PFSK-1 (cell line): Measurements from ENCODE around the gene MANEAL.

Source experiments
- POLR2AphosphoS5 ChIP-seq: IDR thresholded peaks from 2 replicates; pipeline ENCODE4 v1.6.1; 2012; ENCODE audit warnings: low read depth, mild to moderate bottlenecking, control low read depth, low read length, moderate library complexity
- TAF1 ChIP-seq: IDR thresholded peaks from 2 replicates; pipeline ENCODE4 v1.6.1; 2012; ENCODE audit warnings: low read length, control low read depth, borderline replicate concordance; ENCODE audit not compliant: insufficient read depth
- TF ChIP-seq, protein P1 (sequence below), 2 experiments: IDR thresholded peaks; 2 replicates each; pipeline versions ENCODE4 v1.6.1 to v1.8.0; 2011 to 2012; ENCODE audit warnings: low read depth in 2 of 2, low read length in 2 of 2, control low read depth in 1 of 2, inconsistent platforms in 1 of 2, mild to moderate bottlenecking in 1 of 2, moderate library complexity in 1 of 2; ENCODE audit not compliant: insufficient read depth in 1 of 2

DNA sequence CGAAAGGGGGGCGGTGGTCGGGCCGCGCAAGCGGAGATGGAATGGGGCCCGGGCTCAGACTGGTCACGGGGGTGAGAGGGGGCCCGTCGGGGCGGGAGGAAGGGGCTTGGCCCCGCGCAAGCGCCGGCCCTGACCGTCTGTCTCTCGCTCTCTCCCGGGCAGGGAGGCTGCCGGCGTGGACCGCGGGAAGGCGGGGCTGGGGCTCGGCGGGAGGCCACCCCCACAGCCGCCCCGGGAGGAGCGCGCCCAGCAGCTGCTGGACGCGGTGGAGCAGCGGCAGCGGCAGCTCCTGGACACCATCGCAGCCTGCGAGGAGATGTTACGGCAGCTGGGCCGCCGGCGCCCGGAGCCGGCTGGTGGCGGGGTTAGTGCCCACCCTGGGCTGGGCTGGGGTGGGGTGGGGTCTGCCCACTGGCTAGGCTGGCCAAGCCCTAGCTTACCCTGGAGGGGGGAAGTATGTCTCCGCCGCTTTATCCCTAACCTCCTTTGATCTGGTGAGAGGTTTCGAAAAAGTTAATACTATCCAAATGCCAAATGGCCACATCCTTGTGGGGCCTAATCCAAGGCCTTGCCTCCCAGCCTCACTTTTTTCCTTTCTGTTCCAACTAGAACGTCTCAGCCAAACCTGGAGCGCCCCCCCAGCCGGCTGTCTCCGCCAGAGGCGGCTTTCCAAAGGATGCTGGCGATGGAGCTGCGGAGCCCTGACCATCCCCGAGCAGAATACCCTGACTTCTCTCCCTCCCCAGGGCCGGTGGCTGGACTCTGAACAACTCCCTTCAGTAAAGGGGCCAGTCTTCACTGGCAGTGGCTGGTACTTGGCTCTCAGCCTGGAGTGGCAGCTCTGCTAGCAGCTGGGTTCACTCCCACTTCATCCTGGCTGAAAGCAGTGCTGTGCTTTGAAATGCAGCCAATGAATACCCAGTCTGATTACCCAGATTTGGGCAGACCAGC is 15.0 kb downstream of the MANEAL start:
- TF ChIP-seq POLR2AphosphoS5 (no peak), TAF1 (no peak)
- TF ChIP-seq, protein P1, sequence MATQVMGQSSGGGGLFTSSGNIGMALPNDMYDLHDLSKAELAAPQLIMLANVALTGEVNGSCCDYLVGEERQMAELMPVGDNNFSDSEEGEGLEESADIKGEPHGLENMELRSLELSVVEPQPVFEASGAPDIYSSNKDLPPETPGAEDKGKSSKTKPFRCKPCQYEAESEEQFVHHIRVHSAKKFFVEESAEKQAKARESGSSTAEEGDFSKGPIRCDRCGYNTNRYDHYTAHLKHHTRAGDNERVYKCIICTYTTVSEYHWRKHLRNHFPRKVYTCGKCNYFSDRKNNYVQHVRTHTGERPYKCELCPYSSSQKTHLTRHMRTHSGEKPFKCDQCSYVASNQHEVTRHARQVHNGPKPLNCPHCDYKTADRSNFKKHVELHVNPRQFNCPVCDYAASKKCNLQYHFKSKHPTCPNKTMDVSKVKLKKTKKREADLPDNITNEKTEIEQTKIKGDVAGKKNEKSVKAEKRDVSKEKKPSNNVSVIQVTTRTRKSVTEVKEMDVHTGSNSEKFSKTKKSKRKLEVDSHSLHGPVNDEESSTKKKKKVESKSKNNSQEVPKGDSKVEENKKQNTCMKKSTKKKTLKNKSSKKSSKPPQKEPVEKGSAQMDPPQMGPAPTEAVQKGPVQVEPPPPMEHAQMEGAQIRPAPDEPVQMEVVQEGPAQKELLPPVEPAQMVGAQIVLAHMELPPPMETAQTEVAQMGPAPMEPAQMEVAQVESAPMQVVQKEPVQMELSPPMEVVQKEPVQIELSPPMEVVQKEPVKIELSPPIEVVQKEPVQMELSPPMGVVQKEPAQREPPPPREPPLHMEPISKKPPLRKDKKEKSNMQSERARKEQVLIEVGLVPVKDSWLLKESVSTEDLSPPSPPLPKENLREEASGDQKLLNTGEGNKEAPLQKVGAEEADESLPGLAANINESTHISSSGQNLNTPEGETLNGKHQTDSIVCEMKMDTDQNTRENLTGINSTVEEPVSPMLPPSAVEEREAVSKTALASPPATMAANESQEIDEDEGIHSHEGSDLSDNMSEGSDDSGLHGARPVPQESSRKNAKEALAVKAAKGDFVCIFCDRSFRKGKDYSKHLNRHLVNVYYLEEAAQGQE (IDR thresholded peaks at IDR 0.05; ENCODE audit: insufficient read depth in 1 of 2, low read depth in 2 of 2, low read length in 2 of 2), result no peak
